Right atrium auricular region (tissue), 2 donors: ENCODE results near the gene ADAD2. TPM values are rescaled to one million over a fixed set of nuclear protein-coding genes. Genes with fewer than 3 reads are reported as not detected.

ENCODE experiments used
- DNase-seq: peaks from one replicate; pipeline ENCODE4 v3.0.0-alpha.2; 2019; ENCODE audit warnings: low spot score
- H3K27ac ChIP-seq, 2 donors: fragments of 200-600 bp; sonication (generic); 1 replicate in 1 of 2; 2 replicates in 1 of 2; pipeline ENCODE4 v1.5.1; 2016 to 2019
- H3K27me3 ChIP-seq, 2 donors: fragments of 200-600 bp; sonication (generic); one replicate each; pipeline versions ENCODE4 v1.5.1 to v1.6.0; 2017 to 2019
- H3K36me3 ChIP-seq: fragments of 200-600 bp; sonication (generic); one replicate; pipeline ENCODE4 v1.5.1; 2016
- H3K4me1 ChIP-seq, 2 donors: fragments of 200-600 bp; sonication (generic); one replicate each; pipeline versions ENCODE4 v1.5.1 to v1.6.0; 2017 to 2019
- H3K4me3 ChIP-seq, 2 donors: fragments of 200-600 bp; sonication (generic); 1 replicate in 1 of 2; 2 replicates in 1 of 2; pipeline ENCODE4 v1.5.1; 2017 to 2019; ENCODE audit warnings: mild to moderate bottlenecking in 1 of 2, moderate library complexity in 1 of 2
- H3K9me3 ChIP-seq, 2 donors: fragments of 200-600 bp; sonication (generic); one replicate each; pipeline ENCODE4 v1.5.1; 2019
- total RNA-seq, 2 donors: library from RNA; depleted of rRNA; stranded (reverse); fragments of >200 nt; gene quantifications; one replicate each; pipeline ENCODE4 v1.1.0, GENCODE V29; 2016
- TF ChIP-seq, protein P1 (sequence below), 2 donors: fragments of 200-600 bp; sonication (generic); IDR thresholded peaks; one replicate each; pipeline ENCODE4 v1.5.1; 2019; ENCODE audit warnings: antibody characterized with exemption in 2 of 2

Gene ADAD2
- total RNA-seq, 2 donors from 2014 or later, result 0.19 TPM; not detected in 1

DNA sequence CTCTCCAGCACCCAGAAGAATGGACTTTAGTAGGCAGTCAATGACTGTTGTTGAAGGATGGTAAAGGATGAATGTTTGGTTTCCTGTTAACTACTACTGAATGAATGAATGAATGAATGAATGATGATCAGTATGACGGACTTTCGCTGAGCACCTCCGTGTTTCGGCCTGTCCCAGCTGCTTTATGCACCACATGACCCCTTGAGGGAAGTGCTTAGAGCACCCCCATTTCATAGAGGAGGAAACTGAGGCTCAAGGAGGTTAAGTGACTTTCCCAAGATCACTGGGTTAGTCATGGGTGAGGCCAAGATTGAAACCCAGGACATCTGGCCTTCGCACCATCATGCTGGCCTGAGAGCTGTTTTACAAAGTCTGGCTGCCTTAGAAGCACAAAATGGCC lies 42.0 kb downstream of the ADAD2 start:
- Histone ChIP-seq H3K36me3 (no peaks in the 10 kb centered on the region), H3K4me1 (peaks cover 0 to 10% of the 10 kb centered on the region in 2 donors), H3K27ac (no peak overlapping the region), H3K27me3 (no peaks in the 10 kb centered on the region), H3K4me3 (no peak overlapping the region), H3K9me3 (no peaks in the 10 kb centered on the region)
- no peak for DNase-seq
- TF ChIP-seq, protein P1, sequence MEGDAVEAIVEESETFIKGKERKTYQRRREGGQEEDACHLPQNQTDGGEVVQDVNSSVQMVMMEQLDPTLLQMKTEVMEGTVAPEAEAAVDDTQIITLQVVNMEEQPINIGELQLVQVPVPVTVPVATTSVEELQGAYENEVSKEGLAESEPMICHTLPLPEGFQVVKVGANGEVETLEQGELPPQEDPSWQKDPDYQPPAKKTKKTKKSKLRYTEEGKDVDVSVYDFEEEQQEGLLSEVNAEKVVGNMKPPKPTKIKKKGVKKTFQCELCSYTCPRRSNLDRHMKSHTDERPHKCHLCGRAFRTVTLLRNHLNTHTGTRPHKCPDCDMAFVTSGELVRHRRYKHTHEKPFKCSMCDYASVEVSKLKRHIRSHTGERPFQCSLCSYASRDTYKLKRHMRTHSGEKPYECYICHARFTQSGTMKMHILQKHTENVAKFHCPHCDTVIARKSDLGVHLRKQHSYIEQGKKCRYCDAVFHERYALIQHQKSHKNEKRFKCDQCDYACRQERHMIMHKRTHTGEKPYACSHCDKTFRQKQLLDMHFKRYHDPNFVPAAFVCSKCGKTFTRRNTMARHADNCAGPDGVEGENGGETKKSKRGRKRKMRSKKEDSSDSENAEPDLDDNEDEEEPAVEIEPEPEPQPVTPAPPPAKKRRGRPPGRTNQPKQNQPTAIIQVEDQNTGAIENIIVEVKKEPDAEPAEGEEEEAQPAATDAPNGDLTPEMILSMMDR (IDR thresholded peaks at IDR 0.05), result no peak

- peaks cover 0 to 2% of the 10 kb centered on the region in 2 donors for H3K4me1 ChIP-seq
- no peak overlapping the region for H3K4me3 ChIP-seq
- DNase-seq, result no peak
- TF ChIP-seq, protein P1 (IDR thresholded peaks at IDR 0.05), result no peak
- no peaks in the 10 kb centered on the region for H3K9me3 ChIP-seq
- H3K27me3 ChIP-seq, result no peaks in the 10 kb centered on the region
- H3K27ac ChIP-seq, result no peak overlapping the region
- no peaks in the 10 kb centered on the region for H3K36me3 ChIP-seq
Measured at GRCh38 chr16:84233748-84234147, 42.8 kb downstream of the ADAD2 start.

- Histone ChIP-seq H3K4me1 (no peaks in the 10 kb centered on the region), H3K9me3 (no peaks in the 10 kb centered on the region), H3K27me3 (no peaks in the 10 kb centered on the region), H3K27ac (peak overlapping the region in 1 of 2 donors; percentile 31), H3K4me3 (no peak overlapping the region), H3K36me3 (no peaks in the 10 kb centered on the region)
- TF ChIP-seq, protein P1 (IDR thresholded peaks at IDR 0.05), result no peak
- DNase-seq, result no peak
Measured at GRCh38 chr16:84234321-84235241, 43.6 kb downstream of the ADAD2 start.

DNA sequence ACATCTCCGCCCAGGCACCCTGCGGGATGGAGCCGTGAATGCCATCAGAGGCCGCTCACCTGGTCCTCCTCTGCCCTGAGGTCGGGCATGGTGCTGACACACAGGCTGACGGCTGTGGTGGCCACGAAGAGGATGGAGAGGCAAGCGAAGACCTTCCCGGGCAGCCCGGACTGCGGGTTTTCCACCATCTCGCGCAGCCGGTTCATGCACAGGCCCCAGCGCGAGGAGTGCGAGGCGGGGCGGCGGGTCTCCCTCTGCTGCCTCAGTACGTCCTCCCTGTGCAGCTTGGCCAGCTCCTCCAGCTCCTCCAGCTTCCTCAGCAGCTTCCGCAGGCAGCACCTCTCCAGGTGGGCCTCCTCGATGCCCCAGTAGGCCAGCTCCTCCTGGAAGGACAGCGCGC lies 45.7 kb downstream of the ADAD2 start:
- Histone ChIP-seq H3K9me3 (no peaks in the 10 kb centered on the region), H3K36me3 (no peaks in the 10 kb centered on the region), H3K27ac (no peak overlapping the region), H3K4me3 (no peak overlapping the region), H3K4me1 (no peaks in the 10 kb centered on the region), H3K27me3 (no peaks in the 10 kb centered on the region)
- DNase-seq, result no peak
- TF ChIP-seq, protein P1 (IDR thresholded peaks at IDR 0.05), result no peak

DNA sequence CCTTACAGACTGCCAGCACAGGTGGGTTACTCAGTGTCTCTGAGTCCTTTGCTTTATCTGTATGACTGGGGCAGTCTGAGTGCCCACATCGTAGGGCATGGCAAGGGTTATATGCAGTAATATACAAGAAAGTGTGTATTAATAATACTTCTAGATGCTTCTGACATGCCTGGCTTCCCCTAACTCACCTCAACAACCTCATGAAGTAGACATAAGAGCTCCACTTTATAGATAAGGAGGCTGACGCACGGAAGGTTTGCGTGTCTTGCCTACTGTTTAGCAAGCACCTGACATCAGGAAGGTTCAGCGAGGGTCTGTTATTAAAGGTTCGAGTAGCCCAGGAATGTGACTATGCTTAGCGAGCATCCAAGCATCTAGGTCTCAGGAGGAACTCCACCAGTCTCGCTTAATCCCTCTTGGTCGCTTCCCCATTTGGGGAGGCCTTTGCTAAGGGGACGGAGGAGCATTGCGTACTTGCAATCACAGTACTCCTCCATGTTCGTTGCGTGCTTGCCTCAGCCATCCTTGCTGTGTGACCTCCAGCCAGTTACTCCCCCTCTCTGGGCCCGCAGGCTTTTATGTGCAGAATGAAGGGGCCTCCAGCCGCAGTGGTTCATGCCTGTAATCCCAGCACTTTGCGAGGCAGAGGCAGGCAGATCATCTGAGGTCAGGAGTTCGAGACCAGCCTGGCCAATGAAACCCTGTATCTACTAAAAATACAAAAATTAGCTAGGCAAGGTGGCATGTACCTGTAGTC lies 47.2 kb downstream of the ADAD2 start:
- TF ChIP-seq, protein P1 (IDR thresholded peaks at IDR 0.05), result no peak
- no peaks in the 10 kb centered on the region for H3K27me3 ChIP-seq
- no peak overlapping the region for H3K27ac ChIP-seq
- DNase-seq, result no peak
- no peaks in the 10 kb centered on the region for H3K4me1 ChIP-seq
- no peak overlapping the region for H3K4me3 ChIP-seq
- H3K36me3 ChIP-seq, result no peaks in the 10 kb centered on the region
- H3K9me3 ChIP-seq, result no peaks in the 10 kb centered on the region
